22Rv1 (cell line): Measurements from ENCODE around the gene HOXB1.
"Not testable (repeated sequence)": the region's sequence is repeated elsewhere in the genome, so short reads cannot be mapped to it uniquely, and the experiment has no call there.

Experiments used
- H3K27ac ChIP-seq: fragments of 450-650 bp; 2 replicates; pipeline ENCODE4 v1.5.1; 2017
- CTCF ChIP-seq: fragments of 450-650 bp; IDR thresholded peaks from 2 replicates; pipeline ENCODE4 v1.5.1; 2017; ENCODE audit warnings: mild to moderate bottlenecking
- ZFX ChIP-seq: fragments of 450-650 bp; IDR thresholded peaks from 2 replicates; pipeline ENCODE4 v1.6.1; 2017; ENCODE audit warnings: antibody characterized with exemption, borderline replicate concordance

HOXB1 gene

GRCh38 chr17:48488548-48489106, 42.2 kb downstream of the HOXB1 start:
- no peak overlapping the region for H3K27ac ChIP-seq
- TF ChIP-seq ZFX (no peak), CTCF (no peak)

DNA sequence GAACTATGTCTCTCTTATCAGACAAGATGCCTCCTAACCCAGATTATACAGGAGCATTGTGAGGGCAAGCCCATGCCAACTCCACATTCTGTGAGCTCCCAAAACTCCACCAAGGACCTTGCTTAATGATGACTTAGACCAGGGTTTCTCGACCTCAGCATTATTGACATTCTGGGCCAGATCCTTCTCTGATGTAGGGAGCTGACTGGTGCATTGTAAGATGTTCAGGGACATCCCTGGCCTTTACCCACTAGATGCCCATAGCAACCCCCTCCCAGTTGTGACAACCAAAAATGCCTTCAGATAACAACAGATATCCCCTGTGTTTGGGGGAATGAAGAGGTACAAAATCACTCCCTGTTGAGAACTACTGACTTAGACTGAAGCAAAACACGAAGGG, 43.6 kb downstream of the HOXB1 start:
- H3K27ac ChIP-seq: no peak overlapping the region
- TF ChIP-seq ZFX: no peak
- no peak for TF ChIP-seq CTCF

- TF ChIP-seq ZFX (no peak), CTCF (no peak)
These were observed 44.3 kb downstream of the HOXB1 start for GRCh38 chr17:48486557-48486956.

DNA sequence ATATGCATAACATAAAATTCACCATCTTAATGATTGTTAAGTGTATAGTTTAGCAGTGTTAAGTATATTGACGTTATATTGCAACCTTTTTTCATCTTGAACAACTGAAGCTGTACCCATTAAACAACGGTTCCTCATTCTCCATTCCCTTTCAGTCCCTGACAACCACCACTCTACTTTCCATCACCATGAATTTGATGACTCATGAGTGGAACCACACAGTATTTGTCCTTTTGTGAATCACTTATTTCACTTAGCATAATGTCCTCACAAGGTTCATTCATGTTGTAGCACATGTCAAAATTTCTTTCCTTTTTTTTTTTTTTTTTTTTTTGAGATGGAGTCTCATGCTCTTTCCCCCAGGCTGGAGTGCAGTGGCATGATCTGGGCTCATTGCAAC, 46.0 kb downstream of the HOXB1 start:
- no peak overlapping the region for H3K27ac ChIP-seq
- TF ChIP-seq CTCF (no peak), ZFX (no peak)

More at GRCh38 chr17:48486557-48486956, 44.3 kb downstream of the HOXB1 start:
- H3K27ac ChIP-seq: no peak overlapping the region

GRCh38 chr17:48484256-48484655, 46.6 kb downstream of the HOXB1 start:
- no peak overlapping the region for H3K27ac ChIP-seq
- TF ChIP-seq CTCF: no peak
- no peak for TF ChIP-seq ZFX

DNA sequence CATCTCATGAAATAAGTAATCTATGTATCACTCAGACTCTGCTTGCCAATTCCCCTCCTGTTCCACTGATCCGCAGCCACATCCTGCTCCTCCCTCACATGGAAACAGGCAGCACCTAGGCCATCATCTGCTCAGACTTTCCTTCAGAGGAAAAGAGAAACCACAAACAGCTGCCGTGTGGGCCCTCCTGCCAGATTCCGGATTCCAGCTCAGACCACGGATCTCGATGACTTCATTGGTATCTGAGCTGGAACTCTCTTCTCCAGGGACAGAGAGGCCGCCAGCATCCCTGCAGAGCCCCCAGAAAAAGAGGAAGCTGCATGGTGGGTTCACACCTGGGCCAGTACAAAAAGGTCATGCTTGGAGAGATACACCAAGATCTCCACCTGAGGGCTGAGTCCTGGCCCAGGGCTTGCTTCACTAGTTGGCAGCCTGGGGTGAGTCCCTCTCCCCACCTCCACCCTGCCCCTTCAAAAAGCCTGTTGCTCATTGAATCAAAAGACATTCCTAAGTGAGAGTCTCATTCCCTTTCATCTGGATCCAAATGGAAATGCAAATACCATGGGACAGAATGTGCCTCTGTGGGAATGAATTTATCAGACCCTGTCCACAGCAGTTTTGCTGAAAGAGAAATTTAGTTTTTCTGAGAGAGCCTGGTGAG, 47.2 kb downstream of the HOXB1 start:
- no peak overlapping the region for H3K27ac ChIP-seq
- TF ChIP-seq CTCF (no peak), ZFX (no peak)

DNA sequence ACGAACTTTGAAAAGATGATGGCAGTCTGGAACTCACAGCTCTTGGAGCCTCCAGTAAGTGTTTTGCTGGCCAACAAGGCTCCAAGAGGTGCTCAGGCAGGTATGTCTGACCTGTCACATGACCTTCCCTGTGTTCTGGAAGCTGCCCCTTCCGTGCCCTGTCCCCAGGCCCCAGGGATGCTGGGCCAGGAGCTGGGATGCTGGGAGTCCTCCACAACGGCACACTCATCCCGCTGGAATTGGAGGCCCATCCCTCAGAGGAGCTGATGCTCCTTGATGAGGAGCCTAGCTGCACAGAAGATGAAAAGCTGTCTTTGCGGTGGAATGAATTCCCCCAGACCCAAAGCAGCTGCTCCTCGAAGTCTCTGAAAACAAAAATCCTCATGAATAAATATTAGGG, 47.8 kb downstream of the HOXB1 start:
- no peak overlapping the region for H3K27ac ChIP-seq
- TF ChIP-seq CTCF: no peak
- TF ChIP-seq ZFX: no peak

DNA sequence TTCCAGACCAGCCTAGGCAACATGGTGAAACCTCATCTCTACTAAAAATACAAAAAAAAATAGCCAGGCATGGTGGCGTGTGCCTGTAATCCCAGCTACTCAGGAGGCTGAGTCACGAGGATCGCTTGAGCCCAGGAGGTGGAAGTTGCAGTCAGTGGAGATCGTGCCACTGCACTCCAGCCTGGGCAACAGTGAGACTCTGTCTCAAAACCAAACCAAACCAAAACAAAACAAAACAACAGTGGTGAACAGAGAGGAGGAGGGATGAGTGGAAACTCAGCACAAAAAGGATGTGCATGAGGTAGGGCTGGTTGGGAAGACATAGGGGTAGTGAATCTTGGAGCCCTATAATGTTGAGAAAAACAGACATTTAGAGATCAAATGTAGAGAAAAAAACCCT, 48.5 kb downstream of the HOXB1 start:
- not testable (repeated sequence) for H3K27ac ChIP-seq
